Testis (tissue), 2 donors: ENCODE measurements around the gene ZNF654.

ENCODE experiments used
- CTCF ChIP-seq, 3 experiments: fragments of 450-650 bp in 2 of 3; fragments of 200-600 bp in 1 of 3; sonication (generic) in 1 of 3; IDR thresholded peaks; one replicate each; pipeline ENCODE4 v1.5.1; 2016 to 2019; ENCODE audit warnings: antibody characterized with exemption in 3 of 3, mild to moderate bottlenecking in 2 of 3, moderate library complexity in 1 of 3
- POLR2A ChIP-seq: fragments of 450-650 bp; IDR thresholded peaks from one replicate; pipeline ENCODE4 v1.6.1; 2017; ENCODE audit warnings: antibody characterized with exemption, mild to moderate bottlenecking, moderate library complexity

DNA sequence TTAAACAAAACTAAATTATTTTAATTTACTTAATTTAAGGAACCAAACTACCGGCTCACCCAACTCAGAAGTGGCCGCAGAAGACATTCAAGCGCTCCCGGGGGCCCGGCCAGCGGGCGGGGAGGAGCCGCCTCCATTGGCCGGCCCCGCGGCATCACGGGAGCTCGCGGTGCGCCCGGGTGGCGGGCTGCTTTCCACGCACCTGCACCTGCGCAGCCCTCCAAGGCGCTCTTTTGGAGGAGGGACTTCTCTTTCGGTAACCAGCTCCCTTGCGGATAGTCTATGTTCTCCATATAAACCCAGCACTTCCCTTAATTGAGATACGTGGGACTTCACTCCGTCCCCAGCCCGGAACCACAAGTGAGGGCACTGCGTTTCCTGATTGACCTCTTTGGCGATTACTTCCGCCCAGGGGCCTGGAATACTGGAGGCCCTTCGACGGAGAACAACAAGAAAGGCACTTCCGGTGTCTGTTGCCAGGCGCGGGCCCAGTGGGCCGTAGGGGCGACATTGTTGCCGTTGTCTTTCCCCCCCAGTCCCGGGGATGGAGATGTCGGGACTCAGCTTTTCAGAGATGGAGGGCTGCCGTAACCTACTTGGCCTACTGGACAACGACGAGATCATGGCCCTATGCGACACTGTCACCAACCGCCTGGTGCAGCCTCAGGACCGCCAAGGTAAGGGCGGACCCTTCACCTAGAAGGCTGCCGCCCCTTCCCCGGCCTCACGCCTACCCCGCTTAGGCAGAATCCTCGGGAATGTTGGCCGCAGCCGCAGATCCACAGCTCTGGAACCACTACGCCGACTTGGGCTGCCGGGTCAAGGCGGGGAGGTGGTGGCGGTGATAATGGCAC lies 90.7 kb downstream of the ZNF654 start, which contains the start of gene C3orf38:
- TF ChIP-seq CTCF (IDR thresholded peaks at IDR 0.05) (no peak), POLR2A (no peak)
